GM23338 (cell line): Measurements from ENCODE around the gene HSDL2. TPM values are rescaled to one million over a fixed set of nuclear protein-coding genes. Genes with fewer than 3 reads are reported as not detected.
A peak's percentile ranks its signal among the peaks of the same experiment; 100 is the strongest.

Source experiments
- ATAC-seq: fragments of 200-7000 bp; cut with Tn5 transposase; 3 replicates; pipeline ENCODE4 v1.9.1; 2020
- DNase-seq: peaks from one replicate; pipeline ENCODE4 v3.0.0-alpha.2; 2015; ENCODE audit warnings: low spot score
- H2AFZ ChIP-seq: fragments of 200-600 bp; sonication (generic); 2 replicates; pipeline ENCODE4 v1.8.0; 2016; ENCODE audit warnings: antibody characterized with exemption, mild to moderate bottlenecking, moderate library complexity
- H3F3A ChIP-seq: fragments of 200-600 bp; sonication (generic); replicated peaks from 2 replicates; pipeline ENCODE4 v1.8.0; 2017; ENCODE audit warnings: antibody characterized with exemption, mixed run types, low read depth
- H3K27ac ChIP-seq: fragments of 200-600 bp; sonication (generic); 2 replicates; pipeline ENCODE4 v1.6.1; 2016; ENCODE audit warnings: low read depth
- H3K27me3 ChIP-seq: fragments of 200-600 bp; sonication (generic); 2 replicates; pipeline ENCODE4 v1.8.0; 2016; ENCODE audit warnings: mild to moderate bottlenecking, mixed run types, moderate library complexity; ENCODE audit not compliant: insufficient read depth
- H3K36me3 ChIP-seq: fragments of 200-600 bp; sonication (generic); 2 replicates; pipeline ENCODE4 v1.8.0; 2016; ENCODE audit warnings: mild to moderate bottlenecking; ENCODE audit not compliant: insufficient read depth
- H3K4me1 ChIP-seq: fragments of 200-600 bp; sonication (generic); 2 replicates; pipeline ENCODE4 v1.8.0; 2016; ENCODE audit warnings: mild to moderate bottlenecking, moderate library complexity; ENCODE audit not compliant: insufficient read depth
- H3K4me2 ChIP-seq: fragments of 200-600 bp; sonication (generic); 2 replicates; pipeline ENCODE4 v1.7.1; 2017; ENCODE audit warnings: mixed run types
- H3K4me3 ChIP-seq: fragments of 200-600 bp; sonication (generic); 2 replicates; pipeline ENCODE4 v1.6.1; 2016; ENCODE audit warnings: mixed run types
- H3K79me2 ChIP-seq: fragments of 200-600 bp; sonication (generic); replicated peaks from 2 replicates; pipeline ENCODE4 v1.8.0; 2017; ENCODE audit warnings: mild to moderate bottlenecking; ENCODE audit not compliant: insufficient read depth
- H3K9me2 ChIP-seq: fragments of 200-600 bp; sonication (generic); 2 replicates; pipeline ENCODE4 v1.8.0; 2017; ENCODE audit not compliant: insufficient read depth
- H4K20me1 ChIP-seq: fragments of 200-600 bp; sonication (generic); replicated peaks from 2 replicates; pipeline ENCODE4 v1.8.0; 2017; ENCODE audit warnings: mild to moderate bottlenecking; ENCODE audit not compliant: insufficient read depth
- H3K27ac Mint-ChIP-seq: 2 replicates; pipeline ENCODE4 v1.8.0; 2020; ENCODE audit warnings: inconsistent platforms, mild to moderate bottlenecking, moderate library complexity, mixed read lengths
- H3K27me3 Mint-ChIP-seq: 3 replicates; pipeline ENCODE4 v1.8.0; 2022; ENCODE audit warnings: low read depth, mild to moderate bottlenecking, moderate library complexity, mixed read lengths, inconsistent platforms; ENCODE audit not compliant: insufficient read depth, poor library complexity
- H3K36me3 Mint-ChIP-seq: 3 replicates; pipeline ENCODE4 v1.8.0; 2021; ENCODE audit warnings: low read depth, mild to moderate bottlenecking, inconsistent platforms, moderate library complexity, mixed read lengths
- H3K4me1 Mint-ChIP-seq: 3 replicates; pipeline ENCODE4 v1.8.0; 2020; ENCODE audit warnings: mild to moderate bottlenecking, inconsistent platforms, mixed read lengths
- H3K4me3 Mint-ChIP-seq: 3 replicates; pipeline ENCODE4 v1.8.0; 2021; ENCODE audit warnings: moderate library complexity, mild to moderate bottlenecking, inconsistent platforms, mixed read lengths
- H3K9me3 Mint-ChIP-seq: 3 replicates; pipeline ENCODE4 v1.8.0; 2020; ENCODE audit warnings: moderate library complexity, mild to moderate bottlenecking, inconsistent platforms, mixed read lengths
- CREB1 ChIP-seq: fragments of 250-450 bp; sonication (Bioruptor Pico); IDR thresholded peaks from 2 replicates; pipeline ENCODE4 v1.5.0; 2020; ENCODE audit warnings: low read depth, mild to moderate bottlenecking, moderate library complexity
- CTCF ChIP-seq, 2 experiments: fragments of 200-600 bp in 1 of 2; sonication (generic) in 1 of 2; conservative IDR thresholded peaks; 2 replicates each; pipeline versions ENCODE4 v1.5.1 to v1.6.1; 2016 to 2017; ENCODE audit warnings: antibody characterized with exemption in 2 of 2, low read depth in 2 of 2, mild to moderate bottlenecking in 2 of 2, moderate library complexity in 1 of 2
- EZH2 ChIP-seq: fragments of 200-600 bp; sonication (generic); IDR thresholded peaks from one replicate; pipeline ENCODE4 v1.8.0; 2017; ENCODE audit warnings: antibody characterized with exemption, mild to moderate bottlenecking, low read depth; ENCODE audit not compliant: unreplicated experiment
- NANOG ChIP-seq: IDR thresholded peaks from 2 replicates; pipeline ENCODE4 v1.6.1; 2016; ENCODE audit warnings: antibody characterized with exemption, borderline replicate concordance
- POLR2AphosphoS5 ChIP-seq: IDR thresholded peaks from 2 replicates; pipeline ENCODE4 v1.6.1; 2016; ENCODE audit warnings: antibody characterized with exemption, low read depth
- STAT1 ChIP-seq: IDR thresholded peaks from one replicate; pipeline ENCODE4 v1.6.1; 2016; ENCODE audit warnings: antibody characterized with exemption; ENCODE audit not compliant: unreplicated experiment
- ZNF331 ChIP-seq: fragments of 250-450 bp; sonication (Bioruptor Pico); IDR thresholded peaks from 2 replicates; pipeline ENCODE4 v1.5.0; 2020; ENCODE audit warnings: low read depth, mild to moderate bottlenecking, moderate library complexity
- ZNF462 ChIP-seq: fragments of 250-450 bp; sonication (Bioruptor Pico); IDR thresholded peaks from 2 replicates; pipeline ENCODE4 v1.5.0; 2020; ENCODE audit warnings: mild to moderate bottlenecking, moderate library complexity
- polyA plus RNA-seq: library from polyadenylated mRNA; unstranded; fragments of >200 nt; fragmentation: Nextera tagmentation; extraction: Ambion mirVana; gene quantifications from 2 replicates; pipeline ENCODE4 v1.2.1, GENCODE V29; 2016
- total RNA-seq: library from RNA; depleted of rRNA; stranded (reverse); fragments of >200 nt; shearing (Covaris generic); gene quantifications from 2 replicates; pipeline ENCODE4 v1.2.3, GENCODE V29; 2014

The HSDL2 gene
- total and polyA plus RNA-seq, 2 experiments from 2014 or later, result 11.4 to 15.3 TPM

- Histone ChIP-seq H3K4me3 (no peak overlapping the region), H3K79me2 (peaks cover 100% of the 10 kb centered on the region), H3F3A (no peaks in the 10 kb centered on the region), H3K4me2 (peak overlapping the region; percentile 25; the same call in 1 of the 2 replicates), H3K36me3 (0 out of 2 replicates have a peak, but pooled peaks cover 4% of the 10 kb centered on the region), H3K27me3 (no peaks in the 10 kb centered on the region), H3K27ac (no peak overlapping the region), H3K9me2 (no peaks in the 10 kb centered on the region), H3K4me1 (peaks cover 25% of the 10 kb centered on the region), H2AFZ (no peak overlapping the region), H4K20me1 (peaks cover 15% of the 10 kb centered on the region)
- no peak for ATAC-seq
- peaks cover 2% of the 10 kb centered on the region for H3K27me3 Mint-ChIP-seq
- H3K9me3 Mint-ChIP-seq, result peaks cover 24% of the 10 kb centered on the region
- no peak for DNase-seq
- TF ChIP-seq CREB1 (CRISPR knock-in tag) (no peak), POLR2AphosphoS5 (no peak)
- H3K4me1 Mint-ChIP-seq, result peaks cover 20% of the 10 kb centered on the region
- H3K4me3 Mint-ChIP-seq, result no peak overlapping the region
- H3K36me3 Mint-ChIP-seq, result peaks cover 43% of the 10 kb centered on the region
- H3K27ac Mint-ChIP-seq, result no peak overlapping the region
These were observed 116.3 kb downstream of the HSDL2 start for GRCh38 chr9:112496074-112496722.

GRCh38 chr9:112500842-112501241 is 120.9 kb downstream of the HSDL2 start:
- ATAC-seq (no peak), DNase-seq (no peak)
- Histone ChIP-seq H3K4me2 (no peak overlapping the region), H3K9me2 (no peaks in the 10 kb centered on the region), H3F3A (no peaks in the 10 kb centered on the region), H3K4me1 (peaks cover 29% of the 10 kb centered on the region), H3K36me3 (no peaks in the 10 kb centered on the region), H3K27me3 (no peaks in the 10 kb centered on the region), H2AFZ (no peak overlapping the region), H3K4me3 (no peak overlapping the region), H3K27ac (0 out of 2 replicates have a peak overlapping the region, but pooled peaks have one; percentile 8), H3K79me2 (peaks cover 98% of the 10 kb centered on the region), H4K20me1 (peaks cover 11% of the 10 kb centered on the region)
- no peaks in the 10 kb centered on the region for H3K9me3 Mint-ChIP-seq
- H3K27me3 Mint-ChIP-seq, result no peaks in the 10 kb centered on the region
- no peak for TF ChIP-seq STAT1
- TF ChIP-seq EZH2, result no peak
- TF ChIP-seq NANOG, result no peak
- TF ChIP-seq ZNF331 (CRISPR knock-in tag), result no peak
- TF ChIP-seq CTCF (conservative IDR thresholded peaks at IDR 0.05; ENCODE audit: low read depth in 2 of 2), result no peak
- H3K4me1 Mint-ChIP-seq, result peaks cover 26% of the 10 kb centered on the region
- H3K36me3 Mint-ChIP-seq, result peaks cover 5% of the 10 kb centered on the region; the same call in 2 of the 3 replicates
- H3K27ac Mint-ChIP-seq, result no peak overlapping the region
- no peak overlapping the region for H3K4me3 Mint-ChIP-seq

GRCh38 chr9:112501287-112501686 is 121.4 kb downstream of the HSDL2 start:
- Histone ChIP-seq H3K27ac (0 out of 2 replicates have a peak overlapping the region, but pooled peaks have one; percentile 8), H3K9me2 (no peaks in the 10 kb centered on the region), H3F3A (no peaks in the 10 kb centered on the region), H4K20me1 (peaks cover 11% of the 10 kb centered on the region), H3K4me3 (no peak overlapping the region), H2AFZ (no peak overlapping the region), H3K79me2 (peaks cover 98% of the 10 kb centered on the region), H3K27me3 (no peaks in the 10 kb centered on the region), H3K4me1 (peaks cover 29% of the 10 kb centered on the region), H3K36me3 (no peaks in the 10 kb centered on the region), H3K4me2 (no peak overlapping the region)
- H3K27me3 Mint-ChIP-seq, result no peaks in the 10 kb centered on the region
- peaks cover 5% of the 10 kb centered on the region; the same call in 1 of the 3 replicates for H3K36me3 Mint-ChIP-seq
- no peak for ATAC-seq
- TF ChIP-seq EZH2 (no peak), ZNF462 (CRISPR knock-in tag) (no peak)
- H3K4me3 Mint-ChIP-seq, result no peak overlapping the region
- no peak for DNase-seq
- H3K4me1 Mint-ChIP-seq, result peaks cover 22% of the 10 kb centered on the region
- H3K9me3 Mint-ChIP-seq, result no peaks in the 10 kb centered on the region
- peak overlapping the region; percentile 17; the same call in 1 of the 2 replicates for H3K27ac Mint-ChIP-seq
